HepG2 (cell line): ENCODE results near the gene TSHZ2. TPM values are rescaled to one million over a fixed set of nuclear protein-coding genes. Genes with fewer than 3 reads are reported as not detected.

Experiments
- ATAC-seq: fragments of 200-7000 bp; cut with Tn5 transposase; 3 replicates; pipeline ENCODE4 v1.9.1; 2020; ENCODE audit warnings: mild to moderate bottlenecking, moderate library complexity
- BruUV-seq: library from RNA; stranded (reverse); fragments of 400-500 nt; replicated peaks from 2 replicates; lab custom pipeline; 2021; lab: Mats Ljungman, UMichigan
- CTCF ChIA-PET: fragments of 300-600 bp; formaldehyde crosslinking; extraction: SDS; loops from one replicate; lab custom pipeline; 2021; ENCODE audit warnings: low total read pairs, inconsistent platforms, low intra/inter-chr PET ratio; lab: Yijun Ruan, JAX
- POLR2A ChIA-PET: fragments of 350-600 bp; sonication (Branson Sonifier 250); formaldehyde crosslinking; loops from one replicate; lab custom pipeline; 2020; ENCODE audit warnings: antibody characterized with exemption, inconsistent platforms; lab: Yijun Ruan, JAX
- DNase-seq: peaks from one replicate; pipeline ENCODE4 v3.0.0-alpha.2; 2015; ENCODE audit warnings: low spot score
- FAIRE-seq: peaks from 3 replicates; lab custom pipeline; 2011; peaks lifted over from hg19 to GRCh38; lab: Jason Lieb, UNC
- H2AFZ ChIP-seq: one replicate; pipeline ENCODE4 v1.6.1; 2011; ENCODE audit warnings: low read length, inconsistent platforms
- H3K27ac ChIP-seq: fragments of 300-600 bp; 3 replicates; pipeline ENCODE4 v1.8.0; 2011; ENCODE audit warnings: mixed run types, mild to moderate bottlenecking, mixed read lengths, low read length, inconsistent platforms; ENCODE audit not compliant: insufficient read depth; ENCODE audit errors: extremely low read length
- H3K27me3 ChIP-seq, 2 experiments: fragments of 200-600 bp in 1 of 2; 2 replicates in 1 of 2; 3 replicates in 1 of 2; pipeline versions ENCODE4 v1.6.0 to v1.8.0; 2011; ENCODE audit warnings: low read length in 2 of 2, mild to moderate bottlenecking in 2 of 2, moderate library complexity in 2 of 2, inconsistent platforms in 1 of 2; ENCODE audit not compliant: insufficient read depth in 2 of 2, control insufficient read depth in 1 of 2
- H3K36me3 ChIP-seq, 2 experiments: fragments of 200-600 bp in 1 of 2; replicated peaks in 1 of 2; 2 replicates in 1 of 2; 3 replicates in 1 of 2; pipeline versions ENCODE4 v1.5.1 to v1.8.0; 2011; ENCODE audit warnings: low read length in 2 of 2, inconsistent platforms in 1 of 2; ENCODE audit not compliant: insufficient read depth in 2 of 2, control insufficient read depth in 1 of 2
- H3K4me1 ChIP-seq: 2 replicates; pipeline ENCODE4 v1.5.1; 2012; ENCODE audit warnings: low read length, inconsistent platforms; ENCODE audit not compliant: insufficient read depth
- H3K4me2 ChIP-seq: 2 replicates; pipeline ENCODE4 v1.6.0; 2011; ENCODE audit warnings: low read depth, low read length, inconsistent platforms
- H3K4me3 ChIP-seq, 3 experiments: fragments of 200-600 bp in 1 of 3; sonication (generic), shearing (Covaris generic) in 1 of 3; replicated peaks in 1 of 3; 2 replicates each; pipeline ENCODE4 v1.5.1; 2011 to 2016; ENCODE audit warnings: low read length in 3 of 3, inconsistent platforms in 2 of 3, low read depth in 2 of 3, mild to moderate bottlenecking in 2 of 3, control low read depth in 1 of 3, mixed read lengths in 1 of 3; ENCODE audit not compliant: insufficient read depth in 1 of 3
- H3K79me2 ChIP-seq: one replicate; pipeline ENCODE4 v1.6.1; 2011; ENCODE audit warnings: low read length, inconsistent platforms; ENCODE audit not compliant: insufficient read depth
- H3K9ac ChIP-seq: 2 replicates; pipeline ENCODE4 v1.6.0; 2011; ENCODE audit warnings: mild to moderate bottlenecking, low read depth, low read length, inconsistent platforms; ENCODE audit not compliant: insufficient read depth
- H3K9me3 ChIP-seq: 2 replicates; pipeline ENCODE4 v1.5.1; 2012; ENCODE audit warnings: mild to moderate bottlenecking, low read length
- H4K20me1 ChIP-seq: 2 replicates; pipeline ENCODE4 v1.6.0; 2011; ENCODE audit warnings: inconsistent platforms, mild to moderate bottlenecking, low read length, moderate library complexity; ENCODE audit not compliant: insufficient read depth
- ADNP ChIP-seq: sonication (generic); formaldehyde crosslinking; IDR thresholded peaks from 2 replicates; pipeline ENCODE4 v1.4.0; 2020; ENCODE audit warnings: missing genetic modification reagents
- BCL6 ChIP-seq: IDR thresholded peaks from 2 replicates; pipeline ENCODE4 v1.6.1; 2016; ENCODE audit warnings: missing genetic modification reagents, missing compliant biosample characterization
- FOSL1 ChIP-seq: sonication (generic); formaldehyde crosslinking; IDR thresholded peaks from 2 replicates; pipeline ENCODE4 v1.9.0; 2021; ENCODE audit warnings: missing genetic modification reagents, borderline replicate concordance
- IRF2 ChIP-seq: IDR thresholded peaks from 2 replicates; pipeline ENCODE4 v1.6.1; 2018; ENCODE audit warnings: missing genetic modification reagents, missing compliant biosample characterization
- KAT7 ChIP-seq: IDR thresholded peaks from 2 replicates; pipeline ENCODE4 v1.6.1; 2018; ENCODE audit warnings: borderline replicate concordance, missing compliant biosample characterization
- RFXAP ChIP-seq: sonication (generic); formaldehyde crosslinking; IDR thresholded peaks from 2 replicates; pipeline ENCODE4 v1.4.0; 2020; ENCODE audit warnings: missing genetic modification reagents, borderline replicate concordance
- TAF15 ChIP-seq: fragments of 200-400 bp; formaldehyde crosslinking; IDR thresholded peaks from one replicate; pipeline ENCODE4 v1.6.1; 2018; ENCODE audit warnings: mild to moderate bottlenecking, low read depth, low read length; ENCODE audit not compliant: poor library complexity, severe bottlenecking
- ZFYVE20 ChIP-seq: sonication (generic); formaldehyde crosslinking; IDR thresholded peaks from 2 replicates; pipeline ENCODE4 v1.8.0; 2023; ENCODE audit warnings: low read depth, mild to moderate bottlenecking, moderate library complexity, missing genetic modification reagents, borderline replicate concordance
- ZNF276 ChIP-seq: sonication (generic); formaldehyde crosslinking; IDR thresholded peaks from 2 replicates; pipeline ENCODE4 v1.4.0; 2020; ENCODE audit warnings: mild to moderate bottlenecking, low read depth, missing genetic modification reagents
- ZNF335 ChIP-seq: sonication (generic); formaldehyde crosslinking; IDR thresholded peaks from 2 replicates; pipeline ENCODE4 v1.4.0; 2020; ENCODE audit warnings: missing genetic modification reagents
- ZNF503 ChIP-seq: sonication (generic); formaldehyde crosslinking; IDR thresholded peaks from 2 replicates; pipeline ENCODE4 v1.4.0; 2020; ENCODE audit warnings: missing genetic modification reagents
- WGBS: methylation state at CpG from one replicate; pipeline ENCODE4 v1.1.6; 2017; ENCODE audit warnings: low lambda C conversion rate; 5-methylcytosine and 5-hydroxymethylcytosine counted together
- in situ Hi-C: cut with HindIII; loops from 2 replicates; pipeline ENCODE4 v1.10.0; 2017; ENCODE audit warnings: low pct_unique_long_range_greater_than_20kb; ENCODE audit not compliant: extremely low pct_ligation_motif_present
- intact Hi-C: fragments of 100-400 bp; cut with micrococcal nuclease; formaldehyde crosslinking; loops from one replicate; pipeline ENCODE4 v1.10.0; 2022; ENCODE audit not compliant: unreplicated experiment
- polyA plus RNA-seq, 8 experiments: library from polyadenylated mRNA; depleted of rRNA in 3 of 8; stranded (reverse) in 7 of 8; unstranded in 1 of 8; fragments of >200 nt; fragmentation: Illumina TruSeq in 4 of 8; extraction: Trizol in 4 of 8; gene quantifications; 2 replicates each; pipeline versions ENCODE4 v1.2.1 to v1.2.3, GENCODE V29; 2011 to 2016; ENCODE audit warnings: low read depth in 4 of 8, missing spikeins in 1 of 8, mixed read lengths in 1 of 8; ENCODE audit not compliant: insufficient read depth in 1 of 8
- total RNA-seq, 5 experiments: library from RNA; depleted of rRNA; stranded (reverse); fragments of >200 nt; fragmentation: Illumina TruSeq; extraction: Trizol; gene quantifications; 2 replicates each; pipeline ENCODE4 v1.2.3, GENCODE V29; 2016; ENCODE audit warnings: low read depth in 1 of 5

TSHZ2 gene
- total and polyA plus RNA-seq, 2 of the 13 experiments (the other 11 are each of a cell fraction or from before 2014, with no cell fraction given): 0.01 TPM; not detected in 1

GRCh38 chr20:53324816-53325215 lies 352.7 kb downstream of the TSHZ2 start:
- no peak for TF ChIP-seq ZFYVE20 (CRISPR knock-in tag)
- TF ChIP-seq KAT7 (CRISPR knock-in tag): no peak
- TF ChIP-seq RFXAP (CRISPR knock-in tag): no peak
- TF ChIP-seq FOSL1 (CRISPR knock-in tag): no peak
- TF ChIP-seq ZNF335 (CRISPR knock-in tag): no peak
- no peak for TF ChIP-seq ADNP (CRISPR knock-in tag)
- no peak for TF ChIP-seq ZNF503 (CRISPR knock-in tag)
- no peak for TF ChIP-seq IRF2
- no peak for TF ChIP-seq BCL6
- TF ChIP-seq TAF15: no peak
- no peak for TF ChIP-seq ZNF276
- no peak for ATAC-seq
- H3K27me3 ChIP-seq: no peaks in the 10 kb centered on the region
- no peak for FAIRE-seq
- CTCF ChIA-PET: no interaction called here
- no peaks in the 10 kb centered on the region for H3K9me3 ChIP-seq
- POLR2A ChIA-PET: no interaction called here
- intact Hi-C loops: no loop called here
- no peaks in the 10 kb centered on the region for H4K20me1 ChIP-seq
- H3K9ac ChIP-seq: no peak overlapping the region
- no peak overlapping the region for H3K4me3 ChIP-seq
- no peak overlapping the region for H3K27ac ChIP-seq
- DNase-seq: no peak
- 11% methylated on average over 4 of the region's 4 CpGs for WGBS
- no peak overlapping the region for H3K4me2 ChIP-seq
- no TSS peak for BruUV-seq
- no peaks in the 10 kb centered on the region for H3K36me3 ChIP-seq
- H2AFZ ChIP-seq: no peak overlapping the region
- no peaks in the 10 kb centered on the region for H3K79me2 ChIP-seq
- H3K4me1 ChIP-seq: no peaks in the 10 kb centered on the region
- in situ Hi-C loops: no loop called here
